ENCODE results near the gene EIPR1. TPM values are rescaled to one million over a fixed set of nuclear protein-coding genes. Genes with fewer than 3 reads are reported as not detected.
A peak's percentile ranks its signal among the peaks of the same experiment; 100 is the strongest.

Gene EIPR1
- total and polyA plus RNA-seq, 2 donors, result 21.3 to 31.9 TPM

GRCh38 chr2:3154700-3155099, 222.9 kb downstream of the EIPR1 start:
- Histone ChIP-seq H3K27me3 (ENCODE audit: control insufficient read depth in 2 of 2, insufficient read depth in 1 of 2, low read length in 1 of 2) (no peaks in the 10 kb centered on the region), H3K36me3 (ENCODE audit: control insufficient read depth in 2 of 2, insufficient read depth in 2 of 2, low read length in 1 of 2) (no peaks in the 10 kb centered on the region), H3K4me3 (ENCODE audit: low read length in 2 of 2) (no peak overlapping the region), H3K9me3 (ENCODE audit: control insufficient read depth in 2 of 2, insufficient read depth in 1 of 2, low read length in 1 of 2) (peaks cover 0 to 13% of the 10 kb centered on the region in 2 donors), H3K27ac (ENCODE audit: low read depth in 1 of 2, low read length in 1 of 2) (no peak overlapping the region), H3K4me1 (ENCODE audit: control insufficient read depth in 2 of 2, insufficient read depth in 2 of 2, low read length in 2 of 2) (peaks cover 13 to 30% of the 10 kb centered on the region in 2 donors)
- 96% methylated on average over 9 of the region's 9 CpGs for WGBS
- DNase-seq (ENCODE audit: low read depth in 6 of 9, low spot score in 9 of 9), result no peak

- no peaks in the 10 kb centered on the region for H3K27me3 ChIP-seq (ENCODE audit: control insufficient read depth in 2 of 2, insufficient read depth in 1 of 2, low read length in 1 of 2)
- peaks cover 0 to 13% of the 10 kb centered on the region in 2 donors for H3K9me3 ChIP-seq (ENCODE audit: control insufficient read depth in 2 of 2, insufficient read depth in 1 of 2, low read length in 1 of 2)
- no peak overlapping the region for H3K27ac ChIP-seq (ENCODE audit: low read depth in 1 of 2, low read length in 1 of 2)
- H3K4me3 ChIP-seq (ENCODE audit: low read length in 2 of 2), result no peak overlapping the region
- DNase-seq (ENCODE audit: low read depth in 6 of 9, low spot score in 9 of 9), result no peak
- peaks cover 10 to 25% of the 10 kb centered on the region in 2 donors for H3K4me1 ChIP-seq (ENCODE audit: control insufficient read depth in 2 of 2, insufficient read depth in 2 of 2, low read length in 2 of 2)
- WGBS, result 61% methylated on average over 7 of the region's 7 CpGs
- H3K36me3 ChIP-seq (ENCODE audit: control insufficient read depth in 2 of 2, insufficient read depth in 2 of 2, low read length in 1 of 2), result no peaks in the 10 kb centered on the region
Measured at GRCh38 chr2:3154146-3154545, 223.5 kb downstream of the EIPR1 start.

DNA sequence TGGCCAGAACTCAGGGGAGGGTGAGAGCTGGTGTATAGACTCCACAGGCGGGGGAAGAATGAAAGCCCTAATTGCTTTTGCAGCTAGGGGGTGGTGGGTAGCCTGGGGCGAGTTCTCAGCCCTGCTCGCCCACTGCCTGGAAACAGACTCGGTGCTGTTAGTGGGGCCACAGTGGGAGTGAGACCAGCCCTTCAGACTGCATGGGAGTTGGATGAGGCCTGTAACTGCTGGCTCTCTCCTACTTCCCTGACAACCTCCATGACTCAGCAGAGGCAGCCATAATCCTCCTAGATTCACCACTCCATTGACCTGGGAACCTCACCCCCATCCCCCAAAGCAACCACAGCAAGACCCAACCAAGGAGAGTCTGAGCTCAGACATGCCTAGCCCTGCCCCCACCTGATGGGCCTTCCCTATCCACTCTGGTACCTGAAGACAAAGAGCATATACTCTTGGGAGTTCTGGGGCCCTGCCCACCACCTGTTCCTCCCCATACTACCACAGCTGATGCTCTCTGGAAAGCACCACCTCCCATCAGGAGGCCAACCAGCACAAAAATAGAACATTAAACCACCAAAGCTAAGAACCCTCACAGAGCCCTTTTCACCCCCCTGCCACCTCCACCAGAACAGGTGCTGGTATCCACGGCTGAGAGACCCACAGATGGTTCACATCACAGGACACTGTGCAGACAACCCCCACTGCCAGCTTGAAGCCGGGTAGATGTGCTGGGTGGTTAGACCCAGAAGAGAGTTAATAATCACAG, 226.3 kb downstream of the EIPR1 start:
- H3K27ac ChIP-seq (ENCODE audit: low read depth in 1 of 2, low read length in 1 of 2), result no peak overlapping the region
- no peaks in the 10 kb centered on the region for H3K27me3 ChIP-seq (ENCODE audit: control insufficient read depth in 2 of 2, insufficient read depth in 1 of 2, low read length in 1 of 2)
- 68% methylated on average over 6 of the region's 6 CpGs for WGBS
- H3K4me3 ChIP-seq (ENCODE audit: low read length in 2 of 2), result no peak overlapping the region
- peak in 1 of 9 donors; percentile 48 for DNase-seq (ENCODE audit: low read depth in 6 of 9, low spot score in 9 of 9)
- peaks cover 0 to 13% of the 10 kb centered on the region in 2 donors for H3K9me3 ChIP-seq (ENCODE audit: control insufficient read depth in 2 of 2, insufficient read depth in 1 of 2, low read length in 1 of 2)
- H3K36me3 ChIP-seq (ENCODE audit: control insufficient read depth in 2 of 2, insufficient read depth in 2 of 2, low read length in 1 of 2), result no peaks in the 10 kb centered on the region
- peaks cover 4 to 10% of the 10 kb centered on the region in 2 donors for H3K4me1 ChIP-seq (ENCODE audit: control insufficient read depth in 2 of 2, insufficient read depth in 2 of 2, low read length in 2 of 2)

DNA sequence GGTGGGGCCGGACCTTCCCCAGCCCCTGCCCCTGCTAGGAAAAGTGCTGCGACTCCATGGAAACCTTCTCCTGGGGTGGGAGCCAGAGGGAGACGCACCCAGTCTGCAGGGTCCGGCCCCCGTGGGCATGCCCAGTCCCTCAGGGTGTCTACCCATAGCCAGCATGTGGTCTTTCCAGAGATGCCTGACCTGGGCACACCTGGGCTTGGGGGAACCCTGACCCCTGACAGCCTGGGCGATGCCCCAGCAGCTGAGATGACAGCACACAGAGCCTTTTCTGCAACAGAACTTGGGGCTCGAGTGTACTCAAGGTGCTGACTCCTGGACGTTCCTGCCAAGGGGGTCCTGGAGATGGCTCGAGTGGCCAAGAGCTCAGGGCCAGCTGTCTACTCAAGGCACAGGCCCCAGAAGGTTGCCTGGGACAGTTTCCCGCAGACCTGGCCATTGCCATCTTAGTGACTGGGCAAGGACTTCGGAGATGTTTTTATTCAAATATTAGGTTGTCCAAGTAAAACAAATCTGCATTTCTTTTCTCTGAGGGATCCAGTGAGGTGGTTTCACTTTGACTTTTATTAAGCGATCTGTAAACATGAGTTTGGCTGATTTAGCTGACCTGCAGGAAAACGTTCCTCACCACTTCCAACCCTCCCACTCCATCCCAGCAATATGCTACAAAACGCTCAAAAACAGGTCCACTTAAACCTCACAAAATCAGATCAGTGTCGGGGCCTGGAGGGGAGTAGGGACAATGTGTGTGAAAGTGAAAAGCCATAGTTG, 228.0 kb downstream of the EIPR1 start:
- Histone ChIP-seq H3K4me3 (ENCODE audit: low read length in 2 of 2) (no peak overlapping the region), H3K4me1 (ENCODE audit: control insufficient read depth in 2 of 2, insufficient read depth in 2 of 2, low read length in 2 of 2) (peaks cover 4 to 16% of the 10 kb centered on the region in 2 donors), H3K27ac (ENCODE audit: low read depth in 1 of 2, low read length in 1 of 2) (no peak overlapping the region), H3K9me3 (ENCODE audit: control insufficient read depth in 2 of 2, insufficient read depth in 1 of 2, low read length in 1 of 2) (peaks cover 0 to 13% of the 10 kb centered on the region in 2 donors), H3K27me3 (ENCODE audit: control insufficient read depth in 2 of 2, insufficient read depth in 1 of 2, low read length in 1 of 2) (no peaks in the 10 kb centered on the region), H3K36me3 (ENCODE audit: control insufficient read depth in 2 of 2, insufficient read depth in 2 of 2, low read length in 1 of 2) (no peaks in the 10 kb centered on the region)
- WGBS, result 85% methylated on average over 15 of the region's 15 CpGs
- no peak for DNase-seq (ENCODE audit: low read depth in 6 of 9, low spot score in 9 of 9)

DNA sequence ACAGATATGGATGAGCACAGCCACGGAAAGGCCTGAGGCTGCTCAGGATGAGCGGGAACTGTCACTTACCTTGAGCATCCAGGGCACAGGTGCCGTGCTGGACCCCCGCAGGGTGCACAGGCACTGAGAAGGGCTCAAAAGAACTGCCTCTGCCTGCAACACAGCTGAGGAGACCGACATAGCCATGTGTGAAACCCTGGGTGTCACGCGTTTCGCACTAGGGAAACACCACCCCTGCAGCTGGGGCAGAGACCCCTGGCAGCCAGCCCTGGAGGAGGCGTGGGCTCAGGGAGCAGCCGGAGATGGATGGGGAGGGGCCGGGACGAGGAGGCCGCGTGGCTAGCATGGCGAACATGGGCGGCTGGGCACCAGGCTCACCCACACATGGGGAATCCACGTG, 228.9 kb downstream of the EIPR1 start:
- 92% methylated on average over 17 of the region's 17 CpGs for WGBS
- no peaks in the 10 kb centered on the region for H3K27me3 ChIP-seq (ENCODE audit: control insufficient read depth in 2 of 2, insufficient read depth in 1 of 2, low read length in 1 of 2)
- DNase-seq (ENCODE audit: low read depth in 6 of 9, low spot score in 9 of 9), result no peak
- no peak overlapping the region for H3K27ac ChIP-seq (ENCODE audit: low read depth in 1 of 2, low read length in 1 of 2)
- H3K4me3 ChIP-seq (ENCODE audit: low read length in 2 of 2), result no peak overlapping the region
- no peaks in the 10 kb centered on the region for H3K36me3 ChIP-seq (ENCODE audit: control insufficient read depth in 2 of 2, insufficient read depth in 2 of 2, low read length in 1 of 2)
- peaks cover 0 to 13% of the 10 kb centered on the region in 2 donors for H3K9me3 ChIP-seq (ENCODE audit: control insufficient read depth in 2 of 2, insufficient read depth in 1 of 2, low read length in 1 of 2)
- H3K4me1 ChIP-seq (ENCODE audit: control insufficient read depth in 2 of 2, insufficient read depth in 2 of 2, low read length in 2 of 2), result peaks cover 4 to 16% of the 10 kb centered on the region in 2 donors

DNA sequence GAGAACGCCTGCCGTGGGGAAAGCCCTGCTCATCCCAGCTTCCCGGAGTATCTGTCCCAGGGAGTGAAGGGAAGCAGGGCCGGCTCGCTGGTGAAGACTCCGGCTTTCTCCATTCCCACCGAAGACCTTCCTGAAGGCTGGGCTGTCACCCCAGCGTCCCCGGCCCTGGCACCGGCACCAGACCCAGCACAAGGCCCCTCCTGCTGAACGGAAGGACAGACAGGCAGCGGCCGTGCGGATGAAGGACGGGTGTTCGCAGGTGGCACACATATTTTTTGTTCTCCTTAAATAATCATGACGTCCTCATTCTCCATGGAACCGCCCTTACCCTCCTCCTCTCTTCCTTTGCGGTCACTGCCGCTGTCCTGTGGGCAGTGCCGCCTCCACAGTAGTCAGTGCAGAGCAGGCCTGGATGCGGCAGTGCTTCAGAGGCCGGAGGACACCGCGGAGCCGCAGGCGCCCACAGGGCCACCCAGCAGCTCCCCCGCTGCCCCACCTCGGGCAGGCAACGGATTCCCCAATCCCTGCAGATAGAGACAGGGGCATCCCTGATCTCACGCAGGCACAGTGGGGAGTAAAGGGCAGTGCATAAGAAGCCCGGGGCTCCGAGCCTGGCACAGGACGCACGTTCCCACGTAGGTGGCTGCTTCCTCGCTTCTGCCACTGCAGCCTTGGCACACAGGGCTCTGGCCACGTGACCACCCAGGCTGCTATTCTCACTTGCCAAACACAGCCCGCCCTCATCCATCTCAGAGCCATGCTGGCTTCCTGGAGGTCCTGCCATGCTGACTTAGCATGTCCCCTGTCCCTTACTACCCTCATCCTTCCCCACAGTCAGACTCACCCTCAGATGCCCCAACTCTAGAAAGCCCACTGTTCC, 229.7 kb downstream of the EIPR1 start:
- no peak overlapping the region for H3K27ac ChIP-seq (ENCODE audit: low read depth in 1 of 2, low read length in 1 of 2)
- no peaks in the 10 kb centered on the region for H3K36me3 ChIP-seq (ENCODE audit: control insufficient read depth in 2 of 2, insufficient read depth in 2 of 2, low read length in 1 of 2)
- H3K4me1 ChIP-seq (ENCODE audit: control insufficient read depth in 2 of 2, insufficient read depth in 2 of 2, low read length in 2 of 2), result peaks cover 4 to 16% of the 10 kb centered on the region in 2 donors
- no peaks in the 10 kb centered on the region for H3K27me3 ChIP-seq (ENCODE audit: control insufficient read depth in 2 of 2, insufficient read depth in 1 of 2, low read length in 1 of 2)
- no peak overlapping the region for H3K4me3 ChIP-seq (ENCODE audit: low read length in 2 of 2)
- 96% methylated on average over 39 of the region's 39 CpGs for WGBS
- no peak for DNase-seq (ENCODE audit: low read depth in 6 of 9, low spot score in 9 of 9)
- peaks cover 0 to 13% of the 10 kb centered on the region in 2 donors for H3K9me3 ChIP-seq (ENCODE audit: control insufficient read depth in 2 of 2, insufficient read depth in 1 of 2, low read length in 1 of 2)

GRCh38 chr2:3146772-3147650, 230.6 kb downstream of the EIPR1 start:
- Histone ChIP-seq H3K4me1 (ENCODE audit: control insufficient read depth in 2 of 2, insufficient read depth in 2 of 2, low read length in 2 of 2) (peaks cover 3 to 18% of the 10 kb centered on the region in 2 donors), H3K9me3 (ENCODE audit: control insufficient read depth in 2 of 2, insufficient read depth in 1 of 2, low read length in 1 of 2) (peaks cover 0 to 13% of the 10 kb centered on the region in 2 donors), H3K27me3 (ENCODE audit: control insufficient read depth in 2 of 2, insufficient read depth in 1 of 2, low read length in 1 of 2) (no peaks in the 10 kb centered on the region), H3K36me3 (ENCODE audit: control insufficient read depth in 2 of 2, insufficient read depth in 2 of 2, low read length in 1 of 2) (no peaks in the 10 kb centered on the region), H3K27ac (ENCODE audit: low read depth in 1 of 2, low read length in 1 of 2) (no peak overlapping the region), H3K4me3 (ENCODE audit: low read length in 2 of 2) (no peak overlapping the region)
- 96% methylated on average over 30 of the region's 30 CpGs for WGBS
- DNase-seq (ENCODE audit: low read depth in 6 of 9, low spot score in 9 of 9), result no peak

GRCh38 chr2:3146175-3146574, 231.4 kb downstream of the EIPR1 start:
- H3K27ac ChIP-seq (ENCODE audit: low read depth in 1 of 2, low read length in 1 of 2), result no peak overlapping the region
- H3K4me3 ChIP-seq (ENCODE audit: low read length in 2 of 2), result no peak overlapping the region
- H3K4me1 ChIP-seq (ENCODE audit: control insufficient read depth in 2 of 2, insufficient read depth in 2 of 2, low read length in 2 of 2), result peaks cover 0 to 11% of the 10 kb centered on the region in 2 donors
- peaks cover 0 to 12% of the 10 kb centered on the region in 2 donors for H3K9me3 ChIP-seq (ENCODE audit: control insufficient read depth in 2 of 2, insufficient read depth in 1 of 2, low read length in 1 of 2)
- no peaks in the 10 kb centered on the region for H3K36me3 ChIP-seq (ENCODE audit: control insufficient read depth in 2 of 2, insufficient read depth in 2 of 2, low read length in 1 of 2)
- 80% methylated on average over 8 of the region's 8 CpGs for WGBS
- DNase-seq (ENCODE audit: low read depth in 6 of 9, low spot score in 9 of 9), result no peak
- no peaks in the 10 kb centered on the region for H3K27me3 ChIP-seq (ENCODE audit: control insufficient read depth in 2 of 2, insufficient read depth in 1 of 2, low read length in 1 of 2)

All from thymus (tissue), 11 donors.